HFFc6 (cell line): ENCODE data around the gene ITGA8. TPM values are rescaled to one million over a fixed set of nuclear protein-coding genes. Genes with fewer than 3 reads are reported as not detected.

Source experiments
- DNase-seq: peaks from one replicate; pipeline ENCODE4 v3.0.0-alpha.2; 2018
- H3K27ac Mint-ChIP-seq: 2 replicates; pipeline ENCODE4 v1.8.0; 2020; ENCODE audit warnings: mild to moderate bottlenecking, mixed read lengths
- H3K27me3 Mint-ChIP-seq: 2 replicates; pipeline ENCODE4 v1.8.0; 2021; ENCODE audit warnings: mild to moderate bottlenecking, moderate library complexity, mixed read lengths; ENCODE audit not compliant: insufficient read depth
- H3K36me3 Mint-ChIP-seq: 2 replicates; pipeline ENCODE4 v1.8.0; 2021; ENCODE audit warnings: low read depth, mixed read lengths
- H3K4me1 Mint-ChIP-seq: 2 replicates; pipeline ENCODE4 v1.8.0; 2020; ENCODE audit warnings: low read depth, mixed read lengths
- H3K4me3 Mint-ChIP-seq: 2 replicates; pipeline ENCODE4 v1.8.0; 2020; ENCODE audit warnings: mild to moderate bottlenecking, moderate library complexity, mixed read lengths
- H3K9me3 Mint-ChIP-seq: 2 replicates; pipeline ENCODE4 v1.8.0; 2020; ENCODE audit warnings: mild to moderate bottlenecking, mixed read lengths
- total RNA-seq, 6 experiments: library from RNA; stranded (reverse); fragmentation: NEBNext Ultra II Directional; extraction: Animal tissue kit (Norgen Biotek cat#: 25700); gene quantifications; 2 replicates in 1 of 6; 3 replicates in 5 of 6; pipeline ENCODE4 v1.2.3, GENCODE V29; 2021
- TF ChIP-seq, protein P1 (sequence below): fragments of 200-600 bp; sonication (generic); IDR thresholded peaks from 2 replicates; pipeline ENCODE4 v1.5.0; 2021; ENCODE audit warnings: antibody characterized with exemption, mild to moderate bottlenecking

The ITGA8 gene
- total RNA-seq, 6 experiments from 2014 or later: not detected

DNA sequence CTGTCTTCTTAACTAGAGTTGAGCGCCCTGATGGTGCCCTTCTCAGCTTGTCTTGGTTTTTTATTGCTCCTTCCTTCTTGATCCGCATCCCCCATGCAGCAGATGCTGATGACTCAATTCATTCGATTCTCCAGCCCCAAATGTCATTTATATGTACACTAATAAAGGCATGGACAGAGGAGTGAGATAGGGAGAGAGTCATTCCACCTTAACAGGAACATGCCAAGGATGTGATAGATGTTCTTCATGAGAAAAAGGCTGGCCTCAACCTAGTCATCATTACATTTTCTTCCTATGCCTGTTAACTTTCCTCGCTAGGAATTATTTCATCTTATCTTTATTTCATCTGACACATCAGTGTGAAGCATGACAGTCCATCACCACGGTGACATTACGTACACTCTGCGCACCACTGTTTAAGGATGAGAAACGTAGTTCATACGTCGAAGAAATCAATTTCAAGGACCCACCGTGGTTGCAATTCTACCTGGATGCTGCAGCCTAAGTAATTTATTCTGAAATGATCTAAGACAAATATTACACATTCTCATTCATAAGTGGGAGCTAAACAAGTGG lies 198.3 kb downstream of the ITGA8 start:
- Mint-ChIP-seq H3K4me1 (peaks cover 14% of the 10 kb centered on the region), H3K27me3 (peaks cover 15% of the 10 kb centered on the region), H3K4me3 (no peak overlapping the region), H3K36me3 (no peaks in the 10 kb centered on the region; the same call in 1 of the 2 replicates), H3K27ac (no peak overlapping the region), H3K9me3 (no peaks in the 10 kb centered on the region)
- no peak for DNase-seq
- TF ChIP-seq, protein P1, sequence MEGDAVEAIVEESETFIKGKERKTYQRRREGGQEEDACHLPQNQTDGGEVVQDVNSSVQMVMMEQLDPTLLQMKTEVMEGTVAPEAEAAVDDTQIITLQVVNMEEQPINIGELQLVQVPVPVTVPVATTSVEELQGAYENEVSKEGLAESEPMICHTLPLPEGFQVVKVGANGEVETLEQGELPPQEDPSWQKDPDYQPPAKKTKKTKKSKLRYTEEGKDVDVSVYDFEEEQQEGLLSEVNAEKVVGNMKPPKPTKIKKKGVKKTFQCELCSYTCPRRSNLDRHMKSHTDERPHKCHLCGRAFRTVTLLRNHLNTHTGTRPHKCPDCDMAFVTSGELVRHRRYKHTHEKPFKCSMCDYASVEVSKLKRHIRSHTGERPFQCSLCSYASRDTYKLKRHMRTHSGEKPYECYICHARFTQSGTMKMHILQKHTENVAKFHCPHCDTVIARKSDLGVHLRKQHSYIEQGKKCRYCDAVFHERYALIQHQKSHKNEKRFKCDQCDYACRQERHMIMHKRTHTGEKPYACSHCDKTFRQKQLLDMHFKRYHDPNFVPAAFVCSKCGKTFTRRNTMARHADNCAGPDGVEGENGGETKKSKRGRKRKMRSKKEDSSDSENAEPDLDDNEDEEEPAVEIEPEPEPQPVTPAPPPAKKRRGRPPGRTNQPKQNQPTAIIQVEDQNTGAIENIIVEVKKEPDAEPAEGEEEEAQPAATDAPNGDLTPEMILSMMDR: no peak

DNA sequence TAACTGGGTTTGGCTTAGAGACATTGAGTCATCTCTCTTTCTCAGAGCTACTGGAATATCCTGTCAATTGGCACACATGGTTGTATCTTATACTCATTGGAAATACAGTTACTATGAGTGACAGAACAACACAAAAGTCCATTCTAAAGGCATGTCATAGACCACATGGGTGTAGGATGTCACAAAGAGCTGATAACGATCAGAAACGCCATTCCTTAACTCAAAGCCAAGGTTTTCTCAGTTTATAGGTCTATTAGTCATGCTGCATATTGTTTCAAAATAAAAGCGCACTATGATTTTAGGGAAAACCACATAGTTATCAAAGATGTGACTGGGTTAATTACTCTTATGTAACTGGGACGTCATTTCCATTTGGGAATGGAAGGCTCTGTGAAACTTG lies 201.5 kb downstream of the ITGA8 start:
- Mint-ChIP-seq H3K27ac (no peak overlapping the region; the same call in 1 of the 2 replicates), H3K4me3 (no peak overlapping the region), H3K4me1 (peaks cover 14% of the 10 kb centered on the region), H3K9me3 (no peaks in the 10 kb centered on the region), H3K36me3 (no peaks in the 10 kb centered on the region; the same call in 1 of the 2 replicates), H3K27me3 (peaks cover 28% of the 10 kb centered on the region)
- DNase-seq: peak; percentile 94
- TF ChIP-seq, protein P1: no peak

DNA sequence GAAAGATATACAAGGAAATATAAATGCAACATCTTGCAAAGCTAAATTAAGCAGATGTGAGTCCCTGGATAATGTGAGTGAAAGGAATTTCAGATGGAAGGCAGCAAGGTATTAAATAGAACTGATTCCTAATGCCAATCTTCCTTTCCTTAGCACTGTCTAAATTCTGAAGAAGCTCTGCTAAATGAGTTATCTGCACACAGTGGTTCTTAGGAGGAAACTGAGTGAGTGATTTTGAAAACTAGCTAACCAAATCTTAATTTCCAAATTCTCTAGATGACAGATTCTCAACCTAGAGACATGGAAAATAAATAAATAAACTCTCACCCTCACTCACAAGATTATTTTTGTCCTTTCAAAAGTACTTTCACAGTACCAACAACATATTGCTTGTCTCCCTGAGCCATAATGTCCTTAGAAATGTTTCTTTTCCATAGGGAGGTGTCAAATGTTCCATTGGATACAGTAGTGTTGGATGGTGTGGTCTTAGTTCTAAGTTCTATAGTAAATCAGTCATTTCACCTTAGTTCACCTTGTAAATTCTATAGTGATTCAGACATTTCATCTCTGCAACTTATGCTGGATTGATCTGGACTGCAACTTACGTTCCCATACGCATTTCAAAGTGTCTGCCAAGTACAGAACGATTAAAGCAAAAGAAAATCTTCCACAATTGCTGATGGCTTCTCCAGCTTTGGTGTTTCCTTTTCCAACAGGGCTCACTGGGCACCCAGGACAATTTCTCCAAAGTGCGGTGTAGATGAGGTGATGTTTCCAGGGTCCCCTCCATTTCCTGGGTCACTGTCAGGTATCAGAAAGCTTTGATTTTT lies 203.3 kb downstream of the ITGA8 start:
- Mint-ChIP-seq H3K4me3 (no peak overlapping the region), H3K4me1 (peaks cover 14% of the 10 kb centered on the region), H3K27me3 (peaks cover 29% of the 10 kb centered on the region), H3K9me3 (no peaks in the 10 kb centered on the region), H3K36me3 (no peaks in the 10 kb centered on the region; the same call in 1 of the 2 replicates), H3K27ac (no peak overlapping the region)
- no peak for DNase-seq
- TF ChIP-seq, protein P1: no peak

DNA sequence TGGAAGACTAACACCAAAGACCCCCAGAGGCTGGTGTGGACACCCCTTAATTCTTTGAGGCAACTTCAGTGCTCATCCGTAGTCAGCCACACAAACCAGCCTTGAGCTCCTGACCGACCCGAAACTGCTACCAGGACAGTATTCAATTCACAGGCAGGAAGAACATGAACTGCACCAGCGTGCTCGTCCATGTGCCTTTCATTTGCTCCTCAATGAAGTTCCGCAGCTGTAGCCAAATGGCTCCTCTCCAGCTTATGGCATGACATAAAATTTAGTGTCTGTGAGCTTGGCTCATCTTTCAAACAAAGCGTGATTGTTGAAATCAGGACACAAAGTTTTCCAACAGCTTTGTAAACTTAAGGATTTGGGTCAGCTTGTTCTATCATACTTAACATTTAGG lies 204.5 kb downstream of the ITGA8 start:
- peaks cover 14% of the 10 kb centered on the region for H3K4me1 Mint-ChIP-seq
- H3K9me3 Mint-ChIP-seq: no peaks in the 10 kb centered on the region
- no peak overlapping the region for H3K4me3 Mint-ChIP-seq
- no peak for DNase-seq
- peaks cover 31% of the 10 kb centered on the region for H3K27me3 Mint-ChIP-seq
- H3K27ac Mint-ChIP-seq: no peak overlapping the region
- TF ChIP-seq, protein P1: no peak
- no peaks in the 10 kb centered on the region for H3K36me3 Mint-ChIP-seq

DNA sequence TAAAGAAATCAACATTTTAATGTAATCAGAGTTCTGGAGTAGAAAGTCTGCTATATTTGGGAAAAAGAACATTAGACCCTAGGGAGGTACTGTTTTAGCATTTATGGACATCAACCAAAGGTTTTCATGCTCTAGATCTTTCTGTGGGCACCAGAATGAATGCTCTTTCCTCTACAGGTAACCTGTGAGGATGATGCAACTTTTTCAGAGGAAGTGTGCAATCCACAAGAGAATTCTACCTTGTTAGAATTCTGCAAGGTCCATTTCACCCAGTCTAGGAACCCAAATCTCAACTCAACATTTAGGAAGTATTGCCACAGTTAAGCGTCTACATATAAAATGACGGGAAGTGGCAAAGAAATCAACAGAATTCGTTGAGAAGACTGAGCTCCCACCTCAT lies 208.8 kb downstream of the ITGA8 start:
- H3K27ac Mint-ChIP-seq: no peak overlapping the region
- no peak overlapping the region for H3K4me3 Mint-ChIP-seq
- H3K36me3 Mint-ChIP-seq: no peaks in the 10 kb centered on the region
- H3K9me3 Mint-ChIP-seq: no peaks in the 10 kb centered on the region
- H3K27me3 Mint-ChIP-seq: peaks cover 39% of the 10 kb centered on the region
- TF ChIP-seq, protein P1: no peak
- H3K4me1 Mint-ChIP-seq: no peaks in the 10 kb centered on the region
- DNase-seq: no peak
